A673 (cell line): Measurements from ENCODE around the gene RPL15.

Experiments used
- CTCF ChIP-seq: fragments of 300-800, 200-600 bp; sonication (generic); conservative IDR thresholded peaks from 2 replicates; pipeline ENCODE4 v1.5.1; 2017; ENCODE audit warnings: low read depth, mild to moderate bottlenecking, antibody characterized with exemption, low read length, moderate library complexity, mixed read lengths
- EZH2 ChIP-seq: fragments of 200-600 bp; sonication (generic); IDR thresholded peaks from 2 replicates; pipeline ENCODE4 v1.6.1; 2017; ENCODE audit warnings: borderline replicate concordance, low read depth, mild to moderate bottlenecking, mixed read lengths, antibody characterized with exemption, low read length; ENCODE audit not compliant: poor library complexity, severe bottlenecking

- TF ChIP-seq CTCF (no peak), EZH2 (no peak)
These were observed 1.3 kb upstream of the RPL15 start for GRCh38 chr3:23915537-23916108.
